Right ventricle myocardium superior (tissue), 1 donor: ENCODE data around the gene NR6A1. TPM values are rescaled to one million over a fixed set of nuclear protein-coding genes. Genes with fewer than 3 reads are reported as not detected.
"Not testable (repeated sequence)": the region's sequence is repeated elsewhere in the genome, so short reads cannot be mapped to it uniquely, and the experiment has no call there.

Source experiments
- ATAC-seq: fragments of 200-7000 bp; cut with Tn5 transposase; one replicate; pipeline ENCODE4 v1.9.1; 2020; ENCODE audit warnings: mild to moderate bottlenecking; ENCODE audit not compliant: poor library complexity
- DNase-seq: peaks from one replicate; pipeline ENCODE4 v3.0.0-alpha.2; 2020
- intact Hi-C: fragments of 100-400 bp; cut with DNase I; formaldehyde crosslinking; loops from one replicate; pipeline ENCODE4 v1.11.2; 2022
- total RNA-seq: library from RNA; stranded (reverse); fragmentation: NEBNext Ultra II Directional; extraction: Animal tissue kit (Norgen Biotek cat#: 25700); gene quantifications from one replicate; pipeline ENCODE4 v1.2.1, GENCODE V29; 2021
- donor health status: DM: no; HTN: yes; CAD: no; lungs with severe emphysema.

Gene NR6A1
- total RNA-seq, 1 donor from 2014 or later, result 1.4 TPM

- intact Hi-C loops, result loop anchor here (2.0 kb wide), 1 partner anchor 95 kb away; no protein-coding TSS in a partner anchor
- not testable (repeated sequence) for ATAC-seq
Measured at GRCh38 chr9:124615840-124616239, 155.3 kb downstream of the NR6A1 start.

GRCh38 chr9:124615100-124615742 lies 155.9 kb downstream of the NR6A1 start:
- intact Hi-C loops, result no loop called here
- DNase-seq, result no peak
- no peak for ATAC-seq

More at GRCh38 chr9:124615840-124616239, 155.3 kb downstream of the NR6A1 start:
- not testable (repeated sequence) for DNase-seq

- intact Hi-C loops, result no loop called here
- DNase-seq, result no peak
- no peak for ATAC-seq
Measured at GRCh38 chr9:124613849-124614248, 157.3 kb downstream of the NR6A1 start.

GRCh38 chr9:124611106-124611505 lies 160.0 kb downstream of the NR6A1 start:
- DNase-seq, result no peak
- no peak for ATAC-seq
- intact Hi-C loops, result no loop called here

- DNase-seq, result no peak
- intact Hi-C loops, result no loop called here
- no peak for ATAC-seq
Measured at GRCh38 chr9:124606027-124606426, 165.1 kb downstream of the NR6A1 start.

GRCh38 chr9:124605258-124605657 lies 165.9 kb downstream of the NR6A1 start:
- ATAC-seq (no peak), DNase-seq (no peak)
- intact Hi-C loops, result no loop called here

- intact Hi-C loops, result no loop called here
- ATAC-seq, result no peak
- no peak for DNase-seq
Measured at GRCh38 chr9:124602632-124603031, 168.5 kb downstream of the NR6A1 start.

- ATAC-seq (no peak), DNase-seq (no peak)
- intact Hi-C loops, result no loop called here
Measured at GRCh38 chr9:124602204-124602603, 168.9 kb downstream of the NR6A1 start.

- intact Hi-C loops, result no loop called here
- DNase-seq (no peak), ATAC-seq (no peak)
Measured at GRCh38 chr9:124600407-124600806, 170.7 kb downstream of the NR6A1 start.

- DNase-seq (no peak), ATAC-seq (no peak)
- intact Hi-C loops, result no loop called here
Measured at GRCh38 chr9:124599121-124599795, 171.9 kb downstream of the NR6A1 start.

- ATAC-seq, result no peak
- intact Hi-C loops, result no loop called here
- DNase-seq, result no peak
Measured at GRCh38 chr9:124598048-124598447, 173.1 kb downstream of the NR6A1 start.

GRCh38 chr9:124596172-124596839 lies 174.8 kb downstream of the NR6A1 start:
- ATAC-seq (no peak), DNase-seq (no peak)
- intact Hi-C loops, result no loop called here

GRCh38 chr9:124595743-124596142 lies 175.4 kb downstream of the NR6A1 start:
- ATAC-seq, result no peak
- no peak for DNase-seq
- intact Hi-C loops, result no loop called here

- no peak for ATAC-seq
- DNase-seq, result no peak
- intact Hi-C loops, result no loop called here
Measured at GRCh38 chr9:124594673-124595072, 176.4 kb downstream of the NR6A1 start.

GRCh38 chr9:124594225-124594624 lies 176.9 kb downstream of the NR6A1 start:
- intact Hi-C loops, result no loop called here
- no peak for ATAC-seq
- DNase-seq, result no peak

GRCh38 chr9:124593651-124594058 lies 177.5 kb downstream of the NR6A1 start:
- intact Hi-C loops, result no loop called here
- DNase-seq (no peak), ATAC-seq (no peak)

GRCh38 chr9:124593200-124593599 lies 177.9 kb downstream of the NR6A1 start:
- ATAC-seq (no peak), DNase-seq (no peak)
- intact Hi-C loops, result no loop called here

- DNase-seq, result no peak
- ATAC-seq, result no peak
- intact Hi-C loops, result no loop called here
Measured at GRCh38 chr9:124590889-124591641, 180.0 kb downstream of the NR6A1 start.

- no peak for DNase-seq
- intact Hi-C loops, result no loop called here
- ATAC-seq, result no peak
Measured at GRCh38 chr9:124584631-124585030, 186.5 kb downstream of the NR6A1 start.
